B cell (primary cell): ENCODE results near the gene HSBP1L1.

Experiments used
- EZH2 ChIP-seq: IDR thresholded peaks from 2 replicates; pipeline ENCODE4 v1.6.1; 2012; ENCODE audit warnings: borderline replicate concordance, low read depth, mild to moderate bottlenecking, moderate library complexity, low read length; ENCODE audit not compliant: insufficient read depth, poor library complexity, severe bottlenecking
- TF ChIP-seq, protein P1 (sequence below): fragments of 200-600 bp; IDR thresholded peaks from one replicate; pipeline ENCODE4 v1.8.0; 2022; ENCODE audit warnings: antibody characterized with exemption, mild to moderate bottlenecking

DNA sequence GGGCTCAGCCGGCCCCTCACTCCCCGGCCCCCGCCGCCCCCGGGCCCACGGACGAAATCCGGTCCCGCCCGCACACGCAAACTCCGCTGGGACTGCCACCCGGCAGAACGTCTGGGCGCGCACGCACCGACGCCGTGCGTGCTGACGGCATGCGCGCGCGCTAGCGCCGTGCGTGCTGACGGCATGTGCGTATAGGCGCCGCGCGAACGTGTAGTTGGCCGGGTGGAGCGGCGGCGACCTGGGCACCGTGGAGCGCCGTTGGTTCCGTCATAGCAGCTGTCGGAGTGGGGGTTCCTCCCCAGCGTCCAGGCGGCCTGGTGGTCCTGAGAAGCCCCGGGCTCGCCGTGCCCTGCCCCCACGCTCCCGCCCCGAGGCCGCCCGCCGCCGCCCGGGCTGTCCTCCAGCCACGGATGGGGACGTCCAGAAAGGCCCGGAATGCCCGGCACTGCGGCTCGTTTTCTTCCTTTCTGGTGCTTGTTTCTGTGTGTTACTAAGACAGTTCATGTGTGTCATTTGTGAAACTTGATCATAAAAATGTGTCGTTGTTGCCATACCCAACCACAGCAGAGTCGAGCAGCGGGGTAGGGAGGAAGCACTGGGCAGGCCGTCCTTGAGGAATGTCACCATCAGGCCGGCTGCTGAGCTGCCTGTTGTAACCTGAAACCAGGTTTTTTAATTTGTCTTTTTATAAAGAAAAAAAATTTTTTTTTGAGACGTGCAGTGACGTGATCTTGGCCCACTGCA lies 24.2 kb downstream of the HSBP1L1 start, which contains the start of gene TXNL4A:
- TF ChIP-seq, protein P1, sequence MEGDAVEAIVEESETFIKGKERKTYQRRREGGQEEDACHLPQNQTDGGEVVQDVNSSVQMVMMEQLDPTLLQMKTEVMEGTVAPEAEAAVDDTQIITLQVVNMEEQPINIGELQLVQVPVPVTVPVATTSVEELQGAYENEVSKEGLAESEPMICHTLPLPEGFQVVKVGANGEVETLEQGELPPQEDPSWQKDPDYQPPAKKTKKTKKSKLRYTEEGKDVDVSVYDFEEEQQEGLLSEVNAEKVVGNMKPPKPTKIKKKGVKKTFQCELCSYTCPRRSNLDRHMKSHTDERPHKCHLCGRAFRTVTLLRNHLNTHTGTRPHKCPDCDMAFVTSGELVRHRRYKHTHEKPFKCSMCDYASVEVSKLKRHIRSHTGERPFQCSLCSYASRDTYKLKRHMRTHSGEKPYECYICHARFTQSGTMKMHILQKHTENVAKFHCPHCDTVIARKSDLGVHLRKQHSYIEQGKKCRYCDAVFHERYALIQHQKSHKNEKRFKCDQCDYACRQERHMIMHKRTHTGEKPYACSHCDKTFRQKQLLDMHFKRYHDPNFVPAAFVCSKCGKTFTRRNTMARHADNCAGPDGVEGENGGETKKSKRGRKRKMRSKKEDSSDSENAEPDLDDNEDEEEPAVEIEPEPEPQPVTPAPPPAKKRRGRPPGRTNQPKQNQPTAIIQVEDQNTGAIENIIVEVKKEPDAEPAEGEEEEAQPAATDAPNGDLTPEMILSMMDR, result no peak
- TF ChIP-seq EZH2, result no peak
